HEK293 (cell line): ENCODE measurements around the gene PPM1G.

Experiments used
- BCL11A ChIP-seq: fragments of 450-650 bp; formaldehyde crosslinking; IDR thresholded peaks from 2 replicates; pipeline ENCODE4 v1.5.1; 2016; ENCODE audit warnings: low read depth, missing biosample characterization, missing genetic modification characterization
- BCL6B ChIP-seq: fragments of 450-650 bp; formaldehyde crosslinking; IDR thresholded peaks from 2 replicates; pipeline ENCODE4 v1.5.1; 2017; ENCODE audit warnings: missing biosample characterization, missing genetic modification characterization
- KLF1 ChIP-seq: fragments of 450-650 bp; formaldehyde crosslinking; IDR thresholded peaks from 2 replicates; pipeline ENCODE4 v1.5.1; 2016; ENCODE audit warnings: missing biosample characterization, missing genetic modification characterization
- KLF16 ChIP-seq: fragments of 450-650 bp; formaldehyde crosslinking; IDR thresholded peaks from 2 replicates; pipeline ENCODE4 v1.5.1; 2017; ENCODE audit warnings: missing biosample characterization, missing genetic modification characterization
- KLF9 ChIP-seq: fragments of 450-650 bp; formaldehyde crosslinking; IDR thresholded peaks from 2 replicates; pipeline ENCODE4 v1.5.1; 2016; ENCODE audit warnings: missing biosample characterization, missing genetic modification characterization, low read depth
- MEIS1 ChIP-seq: sonication (generic); formaldehyde crosslinking; IDR thresholded peaks from 2 replicates; pipeline ENCODE4 v1.8.1; 2022; ENCODE audit warnings: missing genetic modification reagents, mild to moderate bottlenecking, borderline replicate concordance
- OSR2 ChIP-seq: fragments of 450-650 bp; formaldehyde crosslinking; IDR thresholded peaks from 2 replicates; pipeline ENCODE4 v1.5.1; 2016; ENCODE audit warnings: missing biosample characterization, missing genetic modification characterization
- PRDM1 ChIP-seq: fragments of 450-650 bp; formaldehyde crosslinking; IDR thresholded peaks from 2 replicates; pipeline ENCODE4; 2016; ENCODE audit warnings: missing biosample characterization, missing genetic modification characterization
- SP3 ChIP-seq: fragments of 450-650 bp; formaldehyde crosslinking; IDR thresholded peaks from 2 replicates; pipeline ENCODE4 v1.5.1; 2016; ENCODE audit warnings: missing biosample characterization, missing genetic modification characterization
- WT1 ChIP-seq: fragments of 450-650 bp; formaldehyde crosslinking; IDR thresholded peaks from 2 replicates; pipeline ENCODE4 v1.5.1; 2016; ENCODE audit warnings: missing biosample characterization, missing genetic modification characterization
- ZBTB26 ChIP-seq: fragments of 450-650 bp; formaldehyde crosslinking; optimal IDR thresholded peaks from 2 replicates; pipeline ENCODE3; 2016; ENCODE audit warnings: missing biosample characterization, mild to moderate bottlenecking, missing genetic modification characterization
- ZBTB6 ChIP-seq: fragments of 450-650 bp; formaldehyde crosslinking; IDR thresholded peaks from 2 replicates; pipeline ENCODE4 v1.5.1; 2017; ENCODE audit warnings: missing biosample characterization, missing genetic modification characterization
- ZNF112 ChIP-seq: fragments of 450-650 bp; formaldehyde crosslinking; IDR thresholded peaks from 2 replicates; pipeline ENCODE4 v1.5.0; 2017; ENCODE audit warnings: missing biosample characterization, missing genetic modification characterization
- ZNF132 ChIP-seq: fragments of 450-650 bp; formaldehyde crosslinking; IDR thresholded peaks from 2 replicates; pipeline ENCODE4 v1.5.1; 2017; ENCODE audit warnings: missing biosample characterization, missing genetic modification characterization, borderline replicate concordance
- ZNF138 ChIP-seq: fragments of 450-650 bp; formaldehyde crosslinking; IDR thresholded peaks from 2 replicates; pipeline ENCODE4 v1.5.1; 2016; ENCODE audit warnings: missing biosample characterization, missing genetic modification characterization, borderline replicate concordance
- ZNF140 ChIP-seq: fragments of 450-650 bp; formaldehyde crosslinking; IDR thresholded peaks from 2 replicates; pipeline ENCODE4 v1.5.1; 2016; ENCODE audit warnings: missing biosample characterization, missing genetic modification characterization
- ZNF157 ChIP-seq: fragments of 450-650 bp; formaldehyde crosslinking; IDR thresholded peaks from 2 replicates; pipeline ENCODE4 v1.5.1; 2016; ENCODE audit warnings: missing biosample characterization, missing genetic modification characterization
- ZNF292 ChIP-seq: fragments of 450-650 bp; formaldehyde crosslinking; IDR thresholded peaks from 2 replicates; pipeline ENCODE4 v1.5.1; 2016; ENCODE audit warnings: low read depth, missing biosample characterization, missing genetic modification characterization, borderline replicate concordance
- ZNF518A ChIP-seq: fragments of 450-650 bp; formaldehyde crosslinking; conservative IDR thresholded peaks from 2 replicates; pipeline ENCODE4 v1.5.1; 2016; ENCODE audit warnings: low read depth, missing biosample characterization, missing genetic modification characterization
- ZNF610 ChIP-seq: fragments of 450-650 bp; formaldehyde crosslinking; IDR thresholded peaks from 2 replicates; pipeline ENCODE4 v1.5.1; 2016; ENCODE audit warnings: missing biosample characterization, missing genetic modification characterization, borderline replicate concordance
- ZNF624 ChIP-seq: fragments of 450-650 bp; formaldehyde crosslinking; IDR thresholded peaks from 2 replicates; pipeline ENCODE4 v1.5.1; 2017; ENCODE audit warnings: missing biosample characterization, missing genetic modification characterization
- ZNF626 ChIP-seq: fragments of 450-650 bp; sonication (Bioruptor Pico); formaldehyde crosslinking; IDR thresholded peaks from 2 replicates; pipeline ENCODE4 v1.5.1; 2018; ENCODE audit warnings: missing biosample characterization, missing genetic modification characterization, inconsistent platforms
- ZNF692 ChIP-seq: fragments of 450-650 bp; formaldehyde crosslinking; IDR thresholded peaks from 2 replicates; pipeline ENCODE4 v1.5.1; 2016; ENCODE audit warnings: missing biosample characterization, missing genetic modification characterization
- ZNF768 ChIP-seq: fragments of 450-650 bp; formaldehyde crosslinking; IDR thresholded peaks from 2 replicates; pipeline ENCODE4 v1.5.1; 2018; ENCODE audit warnings: missing biosample characterization, mild to moderate bottlenecking, missing genetic modification characterization
- ZNF776 ChIP-seq: fragments of 450-650 bp; formaldehyde crosslinking; IDR thresholded peaks from 2 replicates; pipeline ENCODE4 v1.5.0; 2017; ENCODE audit warnings: missing biosample characterization, missing genetic modification characterization, borderline replicate concordance
- ZNF830 ChIP-seq: fragments of 450-650 bp; IDR thresholded peaks from 2 replicates; pipeline ENCODE4 v1.5.0; 2018; ENCODE audit warnings: missing biosample characterization, missing genetic modification characterization, low read depth, mild to moderate bottlenecking, moderate library complexity
- ZSCAN30 ChIP-seq: fragments of 450-650 bp; IDR thresholded peaks from 2 replicates; pipeline ENCODE4 v1.5.1; 2018; ENCODE audit warnings: missing biosample characterization, mild to moderate bottlenecking, missing genetic modification characterization, moderate library complexity
- ZSCAN4 ChIP-seq: fragments of 450-650 bp; formaldehyde crosslinking; IDR thresholded peaks from 2 replicates; pipeline ENCODE4 v1.5.1; 2017; ENCODE audit warnings: missing biosample characterization, missing genetic modification characterization
- ZXDB ChIP-seq: fragments of 450-650 bp; formaldehyde crosslinking; IDR thresholded peaks from 2 replicates; pipeline ENCODE4 v1.5.1; 2016; ENCODE audit warnings: missing biosample characterization, missing genetic modification characterization

PPM1G gene

GRCh38 chr2:27409321-27410073 lies at the start of gene PPM1G (continued):
- 0 out of 2 replicates have a peak, but pooled peaks have one; percentile 4 for TF ChIP-seq OSR2 (tag by site-specific recombination)
- TF ChIP-seq ZNF776 (tag by site-specific recombination): no peak
- no peak for TF ChIP-seq ZNF626 (tag by site-specific recombination)
- no peak for TF ChIP-seq ZNF518A
- TF ChIP-seq KLF9 (tag by site-specific recombination): peak; percentile 97
- no peak for TF ChIP-seq ZNF830 (tag by site-specific recombination)
- TF ChIP-seq ZNF768 (tag by site-specific recombination): no peak
- TF ChIP-seq ZSCAN30: 0 out of 2 replicates have a peak, but pooled peaks have one; percentile 23
- 0 out of 2 replicates have a peak, but pooled peaks have one; percentile 21 for TF ChIP-seq ZSCAN4 (tag by site-specific recombination)
- TF ChIP-seq PRDM1 (tag by site-specific recombination): no peak
- no peak for TF ChIP-seq ZNF157 (tag by site-specific recombination)
- TF ChIP-seq ZBTB26 (tag by site-specific recombination): peak; percentile 84
- 0 out of 2 replicates have a peak, but pooled peaks have one; percentile 49 for TF ChIP-seq ZNF692
- TF ChIP-seq KLF16 (tag by site-specific recombination): peak; percentile 91
- TF ChIP-seq KLF1: peak; percentile 83
- peak; percentile 33; the same call in 1 of the 2 replicates for TF ChIP-seq ZXDB (tag by site-specific recombination)
- no peak for TF ChIP-seq ZNF140
- no peak for TF ChIP-seq ZBTB6
- no peak for TF ChIP-seq ZNF132
- no peak for TF ChIP-seq ZNF112 (tag by site-specific recombination)
- no peak for TF ChIP-seq BCL6B (tag by site-specific recombination)
- TF ChIP-seq ZNF138 (tag by site-specific recombination): no peak
- no peak for TF ChIP-seq MEIS1 (CRISPR knock-in tag)
- no peak for TF ChIP-seq ZNF292 (tag by site-specific recombination)
- TF ChIP-seq ZNF624 (tag by site-specific recombination): no peak
- TF ChIP-seq SP3 (tag by site-specific recombination): peak; percentile 95
- no peak for TF ChIP-seq ZNF610 (tag by site-specific recombination)
- no peak for TF ChIP-seq WT1 (tag by site-specific recombination)
- no peak for TF ChIP-seq BCL11A
